ENCODE data around the gene HSD17B13. TPM values are rescaled to one million over a fixed set of nuclear protein-coding genes. Genes with fewer than 3 reads are reported as not detected.
A peak's percentile ranks its signal among the peaks of the same experiment; 100 is the strongest.

Gene HSD17B13
- polyA plus RNA-seq, result under 1 TPM; 0.13 to 0.67 (median 0.43) TPM
- long read RNA-seq, donor 1, result 0 reads
- long read RNA-seq, donor 2, result 0 reads
- long read RNA-seq, donor 3, result 0 reads
- long read RNA-seq, donor 4, result 0 reads
- long read RNA-seq, donor 5, result 0 reads
- long read RNA-seq, donor 6, result 0 reads
- long read RNA-seq, donor 7, result 0 reads
- long read RNA-seq, donor 8, result 0 reads
- long read RNA-seq, donor 9, result 0 reads
- long read RNA-seq, donor 10, result 0 reads

GRCh38 chr4:87322754-87323153 lies at the start of gene HSD17B13:
TSS of gene HSD17B13 (minus strand) at chr4:87322882. CDS start at chr4:87322841, 41 bp downstream.
- no peaks in the 10 kb centered on the region for H3K27me3 ChIP-seq (ENCODE audit: control insufficient read depth in 3 of 3, insufficient read depth in 3 of 3, low read length in 3 of 3)
- no peak for FAIRE-seq
- DNase-seq, result no peak
- H3K9me3 ChIP-seq (ENCODE audit: control insufficient read depth in 2 of 2, insufficient read depth in 1 of 2, low read depth in 1 of 2, low read length in 1 of 2), result no peaks in the 10 kb centered on the region
- WGBS, 3 donors, result 61 to 66% (median 62%) methylated on average over 2 of the region's 2 CpGs
- peaks cover 0 to 8% (median 0%) of the 10 kb centered on the region in 3 donors for H3K4me1 ChIP-seq (ENCODE audit: control insufficient read depth in 3 of 3, insufficient read depth in 2 of 3, low read depth in 1 of 3, low read length in 2 of 3)
- no peak within 1 kb of the TSS for H3K27ac ChIP-seq (ENCODE audit: low read depth in 1 of 3, low read length in 2 of 3)
- H3K4me3 ChIP-seq (ENCODE audit: low read depth in 1 of 3, low read length in 3 of 3), result no peak within 1 kb of the TSS
- H3K36me3 ChIP-seq (ENCODE audit: control insufficient read depth in 3 of 3, insufficient read depth in 2 of 3, low read depth in 1 of 3, low read length in 3 of 3), result no peaks in the 10 kb centered on the region

DNA sequence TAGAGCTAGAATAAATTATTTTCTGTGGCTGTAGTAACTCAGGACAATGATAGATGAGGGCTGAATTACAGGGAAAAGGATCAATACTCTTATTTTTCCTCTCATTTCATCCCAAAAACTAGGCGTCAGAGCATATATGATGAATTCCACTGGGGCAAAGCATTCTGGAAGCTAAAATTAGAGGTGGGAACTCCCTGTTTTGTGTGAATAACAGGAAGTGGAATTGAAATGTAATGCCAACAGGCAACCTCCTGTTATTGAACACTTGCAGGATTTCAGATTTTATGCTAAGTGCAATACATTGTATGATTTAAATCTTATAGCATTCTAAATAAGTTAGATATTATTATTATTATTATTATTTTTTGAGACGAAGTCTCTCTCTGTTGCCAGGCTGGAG lies 47.4 kb upstream of the HSD17B13 start:
- peaks cover 4 to 35% (median 18%) of the 10 kb centered on the region in 3 donors for H3K36me3 ChIP-seq (ENCODE audit: control insufficient read depth in 3 of 3, insufficient read depth in 2 of 3, low read depth in 1 of 3, low read length in 3 of 3)
- no peak for FAIRE-seq

DNA sequence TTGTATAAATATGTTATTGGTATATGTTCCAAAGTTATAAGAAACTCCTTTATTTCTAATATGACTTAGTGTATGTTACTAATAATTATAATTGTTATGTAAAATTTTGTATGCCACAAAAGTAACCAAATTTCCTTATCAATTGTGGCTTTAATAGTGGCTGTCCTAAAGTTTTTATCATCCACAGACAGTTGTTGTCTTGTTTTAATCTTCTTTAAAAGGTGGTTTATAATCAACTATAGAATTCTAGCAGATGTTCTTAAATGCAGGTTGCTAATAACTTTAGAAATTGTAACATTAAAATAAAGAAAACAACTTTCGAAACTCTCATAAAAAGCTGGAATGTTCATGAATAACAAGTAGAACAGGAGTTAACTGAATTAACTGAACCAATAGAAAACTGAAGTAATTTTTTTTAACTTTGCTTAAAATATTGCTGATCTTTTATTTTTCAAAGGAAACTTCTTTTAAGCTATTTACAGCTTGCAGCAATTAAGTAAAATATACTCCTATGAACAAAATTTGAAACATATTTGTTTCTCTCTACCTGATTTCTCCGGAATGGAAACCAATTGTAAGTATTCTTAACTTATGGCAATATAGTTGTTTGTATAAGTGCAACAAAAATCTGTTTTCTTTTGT lies 44.0 kb upstream of the HSD17B13 start:
- Histone ChIP-seq H3K27ac (ENCODE audit: low read depth in 1 of 3, low read length in 2 of 3) (no peak overlapping the region), H3K9me3 (ENCODE audit: control insufficient read depth in 2 of 2, insufficient read depth in 1 of 2, low read depth in 1 of 2, low read length in 1 of 2) (no peaks in the 10 kb centered on the region), H3K36me3 (ENCODE audit: control insufficient read depth in 3 of 3, insufficient read depth in 2 of 3, low read depth in 1 of 3, low read length in 3 of 3) (peaks cover 7 to 34% (median 21%) of the 10 kb centered on the region in 3 donors), H3K4me3 (ENCODE audit: low read depth in 1 of 3, low read length in 3 of 3) (no peak overlapping the region), H3K4me1 (ENCODE audit: control insufficient read depth in 3 of 3, insufficient read depth in 2 of 3, low read depth in 1 of 3, low read length in 2 of 3) (no peaks in the 10 kb centered on the region), H3K27me3 (ENCODE audit: control insufficient read depth in 3 of 3, insufficient read depth in 3 of 3, low read length in 3 of 3) (no peaks in the 10 kb centered on the region)
- WGBS, 3 donors, result 50 to 93% (median 79%) methylated on average over 2 of the region's 2 CpGs
- DNase-seq (no peak), FAIRE-seq (peak; percentile 23)

More for the DNA sequence above, 47.4 kb upstream of the HSD17B13 start:
- Histone ChIP-seq H3K27me3 (ENCODE audit: control insufficient read depth in 3 of 3, insufficient read depth in 3 of 3, low read length in 3 of 3) (no peaks in the 10 kb centered on the region), H3K4me3 (ENCODE audit: low read depth in 1 of 3, low read length in 3 of 3) (no peak overlapping the region), H3K4me1 (ENCODE audit: control insufficient read depth in 3 of 3, insufficient read depth in 2 of 3, low read depth in 1 of 3, low read length in 2 of 3) (no peaks in the 10 kb centered on the region), H3K27ac (ENCODE audit: low read depth in 1 of 3, low read length in 2 of 3) (no peak overlapping the region), H3K9me3 (ENCODE audit: control insufficient read depth in 2 of 2, insufficient read depth in 1 of 2, low read depth in 1 of 2, low read length in 1 of 2) (no peaks in the 10 kb centered on the region)
- WGBS, 3 donors, result 83 to 92% (median 91%) methylated on average over 2 of the region's 2 CpGs
- no peak for DNase-seq

DNA sequence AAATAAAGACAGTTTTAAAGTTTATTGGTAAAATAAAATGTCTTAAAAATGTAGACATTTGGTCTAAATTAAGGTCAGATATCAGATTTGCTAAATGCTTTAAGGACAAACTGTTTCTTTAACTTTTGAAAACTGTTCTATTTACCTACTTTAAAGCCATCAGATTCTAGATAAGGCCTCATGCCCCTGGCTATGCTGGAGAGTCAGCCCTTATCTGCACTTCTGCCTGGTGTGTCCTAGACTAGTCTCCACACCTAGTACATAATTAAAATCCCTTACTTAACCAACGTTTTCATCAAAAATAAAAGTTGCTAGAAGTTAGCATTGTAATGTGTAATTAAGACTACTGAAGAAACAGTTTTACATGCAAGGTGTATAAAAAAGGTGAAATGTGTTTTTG lies 42.7 kb upstream of the HSD17B13 start:
- no peak for DNase-seq
- no peaks in the 10 kb centered on the region for H3K9me3 ChIP-seq (ENCODE audit: control insufficient read depth in 2 of 2, insufficient read depth in 1 of 2, low read depth in 1 of 2, low read length in 1 of 2)
- WGBS, 3 donors, result 30 to 54% (median 41%) methylated on average over 1 of the region's 1 CpG
- no peak overlapping the region for H3K4me3 ChIP-seq (ENCODE audit: low read depth in 1 of 3, low read length in 3 of 3)
- H3K4me1 ChIP-seq (ENCODE audit: control insufficient read depth in 3 of 3, insufficient read depth in 2 of 3, low read depth in 1 of 3, low read length in 2 of 3), result no peaks in the 10 kb centered on the region
- H3K36me3 ChIP-seq (ENCODE audit: control insufficient read depth in 3 of 3, insufficient read depth in 2 of 3, low read depth in 1 of 3, low read length in 3 of 3), result peaks cover 7 to 39% (median 18%) of the 10 kb centered on the region in 3 donors
- H3K27ac ChIP-seq (ENCODE audit: low read depth in 1 of 3, low read length in 2 of 3), result no peak overlapping the region
- FAIRE-seq, result no peak
- H3K27me3 ChIP-seq (ENCODE audit: control insufficient read depth in 3 of 3, insufficient read depth in 3 of 3, low read length in 3 of 3), result no peaks in the 10 kb centered on the region

DNA sequence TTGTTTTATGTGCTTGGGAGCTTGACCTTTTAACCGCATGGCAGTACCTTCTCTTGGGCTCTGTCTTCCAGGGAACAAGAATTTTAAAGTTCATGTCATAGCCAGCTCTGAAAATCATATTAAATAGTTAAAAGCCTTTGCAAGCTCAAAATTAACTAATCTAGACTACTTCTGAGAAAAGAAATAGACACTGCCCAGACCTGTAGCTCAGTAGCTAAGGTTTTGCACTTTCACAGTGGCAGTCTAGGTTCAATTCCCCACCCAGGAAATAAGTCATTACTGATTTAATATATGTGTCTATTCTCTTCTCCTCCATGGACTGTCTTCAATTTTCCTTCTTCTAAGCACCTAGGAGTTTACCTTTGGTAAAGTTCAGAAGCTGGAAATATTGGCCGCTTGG lies 40.9 kb upstream of the HSD17B13 start:
- no peak for DNase-seq
- Histone ChIP-seq H3K4me1 (ENCODE audit: control insufficient read depth in 3 of 3, insufficient read depth in 2 of 3, low read depth in 1 of 3, low read length in 2 of 3) (no peaks in the 10 kb centered on the region), H3K36me3 (ENCODE audit: control insufficient read depth in 3 of 3, insufficient read depth in 2 of 3, low read depth in 1 of 3, low read length in 3 of 3) (peaks cover 7 to 39% (median 25%) of the 10 kb centered on the region in 3 donors), H3K27ac (ENCODE audit: low read depth in 1 of 3, low read length in 2 of 3) (no peak overlapping the region), H3K4me3 (ENCODE audit: low read depth in 1 of 3, low read length in 3 of 3) (no peak overlapping the region), H3K27me3 (ENCODE audit: control insufficient read depth in 3 of 3, insufficient read depth in 3 of 3, low read length in 3 of 3) (no peaks in the 10 kb centered on the region), H3K9me3 (ENCODE audit: control insufficient read depth in 2 of 2, insufficient read depth in 1 of 2, low read depth in 1 of 2, low read length in 1 of 2) (no peaks in the 10 kb centered on the region)
- 97 to 100% (median 98%) methylated on average over 2 of the region's 2 CpGs for WGBS, 3 donors
- FAIRE-seq, result no peak

DNA sequence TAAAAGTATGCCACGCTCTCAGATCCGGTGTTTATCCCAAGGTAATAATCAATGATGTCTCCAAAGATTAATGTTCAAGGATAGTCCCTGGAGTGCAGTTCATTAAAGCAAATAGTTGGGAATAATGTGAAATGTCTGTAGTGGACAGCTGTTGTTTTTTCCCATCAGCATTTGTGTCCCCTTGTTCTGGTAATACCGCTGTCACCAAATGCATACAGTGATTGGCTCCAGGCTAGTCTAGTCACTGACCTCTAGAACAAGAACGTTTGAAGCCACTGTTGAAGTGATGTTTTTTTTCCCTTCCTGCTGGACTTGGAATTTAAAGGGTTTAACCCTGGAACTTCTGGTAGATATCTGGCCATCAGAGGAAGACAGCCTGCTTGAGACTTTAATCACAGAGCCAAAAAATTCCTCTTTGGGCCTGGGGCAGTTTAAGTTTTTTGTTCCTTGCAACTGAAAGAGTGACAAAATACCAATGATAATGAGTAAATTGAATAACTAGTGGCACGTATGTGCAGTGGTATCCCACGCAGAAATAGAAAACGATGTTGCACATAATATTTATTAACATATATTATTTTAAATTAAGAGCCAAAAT lies 37.8 kb upstream of the HSD17B13 start:
- H3K27ac ChIP-seq (ENCODE audit: low read depth in 1 of 3, low read length in 2 of 3), result no peak overlapping the region
- H3K4me3 ChIP-seq (ENCODE audit: low read depth in 1 of 3, low read length in 3 of 3), result no peak overlapping the region
- H3K4me1 ChIP-seq (ENCODE audit: control insufficient read depth in 3 of 3, insufficient read depth in 2 of 3, low read depth in 1 of 3, low read length in 2 of 3), result no peaks in the 10 kb centered on the region
- WGBS, 3 donors, result 80 to 84% (median 83%) methylated on average over 7 of the region's 7 CpGs
- peaks cover 7 to 45% (median 28%) of the 10 kb centered on the region in 3 donors for H3K36me3 ChIP-seq (ENCODE audit: control insufficient read depth in 3 of 3, insufficient read depth in 2 of 3, low read depth in 1 of 3, low read length in 3 of 3)
- no peak for FAIRE-seq
- H3K9me3 ChIP-seq (ENCODE audit: control insufficient read depth in 2 of 2, insufficient read depth in 1 of 2, low read depth in 1 of 2, low read length in 1 of 2), result no peaks in the 10 kb centered on the region
- no peak for DNase-seq
- H3K27me3 ChIP-seq (ENCODE audit: control insufficient read depth in 3 of 3, insufficient read depth in 3 of 3, low read length in 3 of 3), result no peaks in the 10 kb centered on the region

- Histone ChIP-seq H3K9me3 (ENCODE audit: control insufficient read depth in 2 of 2, insufficient read depth in 1 of 2, low read depth in 1 of 2, low read length in 1 of 2) (no peaks in the 10 kb centered on the region), H3K36me3 (ENCODE audit: control insufficient read depth in 3 of 3, insufficient read depth in 2 of 3, low read depth in 1 of 3, low read length in 3 of 3) (peaks cover 3 to 41% (median 32%) of the 10 kb centered on the region in 3 donors), H3K4me3 (ENCODE audit: low read depth in 1 of 3, low read length in 3 of 3) (no peak overlapping the region), H3K27ac (ENCODE audit: low read depth in 1 of 3, low read length in 2 of 3) (no peak overlapping the region), H3K4me1 (ENCODE audit: control insufficient read depth in 3 of 3, insufficient read depth in 2 of 3, low read depth in 1 of 3, low read length in 2 of 3) (no peaks in the 10 kb centered on the region), H3K27me3 (ENCODE audit: control insufficient read depth in 3 of 3, insufficient read depth in 3 of 3, low read length in 3 of 3) (no peaks in the 10 kb centered on the region)
- WGBS, 3 donors, result 95 to 99% (median 98%) methylated on average over 4 of the region's 4 CpGs
- DNase-seq (no peak), FAIRE-seq (no peak)
Observed at GRCh38 chr4:87359258-87359657, 36.6 kb upstream of the HSD17B13 start.

DNA sequence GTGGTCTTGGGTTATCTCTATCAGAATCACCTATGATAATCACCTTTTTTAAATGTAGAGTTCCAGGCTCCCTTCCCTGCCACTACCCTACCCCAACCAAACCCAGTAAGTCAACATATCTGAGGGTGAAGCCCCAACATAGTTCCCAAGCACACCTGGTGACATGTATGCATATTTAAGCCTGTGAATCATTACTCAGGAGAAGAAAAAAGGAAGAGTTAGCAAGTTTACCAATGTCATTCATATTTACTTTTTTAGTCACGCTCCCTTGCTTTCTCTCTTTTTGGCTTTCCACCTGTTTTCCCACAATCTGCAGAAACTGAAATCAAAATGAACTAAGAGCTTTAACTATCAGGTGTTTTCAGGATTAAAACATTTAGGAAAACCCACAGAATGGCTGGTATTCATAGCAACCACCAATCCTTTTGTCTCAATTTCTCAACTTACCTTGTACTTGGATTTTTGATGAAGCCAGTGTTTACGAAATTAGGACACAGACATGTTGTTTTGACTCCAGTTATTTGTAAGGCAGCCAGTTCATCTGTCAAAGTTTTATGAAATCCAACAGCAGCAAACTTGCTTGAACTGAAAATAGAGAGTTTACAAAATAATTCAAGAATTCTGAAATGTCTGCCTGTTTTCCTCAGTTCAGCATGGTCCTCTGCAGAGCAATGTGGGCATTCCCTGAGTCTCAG lies 34.3 kb upstream of the HSD17B13 start:
- H3K36me3 ChIP-seq (ENCODE audit: control insufficient read depth in 3 of 3, insufficient read depth in 2 of 3, low read depth in 1 of 3, low read length in 3 of 3), result peaks cover 0 to 36% (median 32%) of the 10 kb centered on the region in 3 donors

More for the DNA sequence above, 34.3 kb upstream of the HSD17B13 start:
- no peak for DNase-seq
- Histone ChIP-seq H3K9me3 (ENCODE audit: control insufficient read depth in 2 of 2, insufficient read depth in 1 of 2, low read depth in 1 of 2, low read length in 1 of 2) (no peaks in the 10 kb centered on the region), H3K27ac (ENCODE audit: low read depth in 1 of 3, low read length in 2 of 3) (no peak overlapping the region), H3K4me3 (ENCODE audit: low read depth in 1 of 3, low read length in 3 of 3) (no peak overlapping the region), H3K4me1 (ENCODE audit: control insufficient read depth in 3 of 3, insufficient read depth in 2 of 3, low read depth in 1 of 3, low read length in 2 of 3) (no peaks in the 10 kb centered on the region), H3K27me3 (ENCODE audit: control insufficient read depth in 3 of 3, insufficient read depth in 3 of 3, low read length in 3 of 3) (no peaks in the 10 kb centered on the region)
- 90 to 93% (median 92%) methylated on average over 2 of the region's 2 CpGs for WGBS, 3 donors
- FAIRE-seq, result no peak

Measured in small intestine (tissue), 16 donors.